HFF-Myc (cell line): ENCODE measurements around the gene LCN6.
"Not testable (repeated sequence)": the region's sequence is repeated elsewhere in the genome, so short reads cannot be mapped to it uniquely, and the experiment has no call there.

Experiments
- DNase-seq: peaks from one replicate; pipeline ENCODE4 v3.0.0-alpha.2; 2011; ENCODE audit warnings: low read depth; ENCODE audit errors: extremely low read depth
- H3K4me3 ChIP-seq: replicated peaks from 2 replicates; pipeline ENCODE4 v1.5.1; 2011; ENCODE audit warnings: low read depth, mild to moderate bottlenecking, control low read depth, low read length
- CTCF ChIP-seq: IDR thresholded peaks from 2 replicates; pipeline ENCODE4 v1.5.1; 2012; ENCODE audit warnings: mild to moderate bottlenecking, low read depth, low read length, control low read depth; ENCODE audit errors: missing control alignments

LCN6 gene

GRCh38 chr9:136748201-136748600 is at the start of gene LCN6:
Gene LCN6, minus strand, starts transcription at chr9:136748525. Its CDS starts 42 bp downstream, at chr9:136748483.
- no peak for TF ChIP-seq CTCF
- no peak for DNase-seq
- no peak within 1 kb of the TSS for H3K4me3 ChIP-seq

GRCh38 chr9:136796775-136797347 is 48.5 kb upstream of the LCN6 start:
- H3K4me3 ChIP-seq, DNase-seq: not testable (repeated sequence)

GRCh38 chr9:136796238-136796774 is 48.0 kb upstream of the LCN6 start, which contains the start of gene CCDC183:
Gene CCDC183, plus strand, starts transcription at chr9:136796338. Its CDS starts 60 bp downstream, at chr9:136796398.
- DNase-seq: no peak
- no peak for TF ChIP-seq CTCF
- no peak within 1 kb of the TSS for H3K4me3 ChIP-seq

GRCh38 chr9:136795000-136795348 is 46.6 kb upstream of the LCN6 start:
- DNase-seq: no peak
- TF ChIP-seq CTCF: no peak
- H3K4me3 ChIP-seq: no peak overlapping the region

GRCh38 chr9:136794281-136794999 is 46.1 kb upstream of the LCN6 start:
- H3K4me3 ChIP-seq: no peak overlapping the region
- DNase-seq: no peak
- TF ChIP-seq CTCF: no peak

- DNase-seq: no peak
- no peak for TF ChIP-seq CTCF
- H3K4me3 ChIP-seq: no peak overlapping the region
Measured at GRCh38 chr9:136793086-136793946, 45.0 kb upstream of the LCN6 start.
